ENCODE results near the gene MMP25. TPM values are rescaled to one million over a fixed set of nuclear protein-coding genes. Genes with fewer than 3 reads are reported as not detected.

The MMP25 gene
- total and polyA plus RNA-seq, 10 of the 15 experiments (the other 5 are each of a cell fraction or from before 2014, with no cell fraction given): 0.03 to 0.36 (median 0.13) TPM; not detected in 1

GRCh38 chr16:3074860-3075522 lies 28.6 kb downstream of the MMP25 start (continued):
- no peak for TF ChIP-seq NRF1 (conservative IDR thresholded peaks at IDR 0.05; ENCODE audit: low read depth, low read length)
- TF ChIP-seq KLF5 (IDR thresholded peaks at IDR 0.05; ENCODE audit: partially characterized antibody): no peak
- TF ChIP-seq ATF7 (IDR thresholded peaks at IDR 0.05; ENCODE audit: low read depth): peak; percentile 44; the same call in 1 of the 2 replicates
- peak; percentile 94 for TF ChIP-seq TCF12 (IDR thresholded peaks at IDR 0.05; ENCODE audit: low read depth, low read length)
- 0 out of 2 replicates have a peak, but pooled peaks have one; percentile 37 for TF ChIP-seq MLLT1 (IDR thresholded peaks at IDR 0.05)
- 0 out of 2 replicates have a peak, but pooled peaks have one; percentile 13 for TF ChIP-seq MEF2A (IDR thresholded peaks at IDR 0.05; ENCODE audit: insufficient read depth, low read depth, low read length)
- no peak for TF ChIP-seq WRNIP1 (IDR thresholded peaks at IDR 0.05; ENCODE audit: borderline replicate concordance, low read depth, low read length)
- peak; percentile 21; the same call in 1 of the 2 replicates for TF ChIP-seq YY1 (IDR thresholded peaks at IDR 0.05; ENCODE audit: low read depth, low read length)
- TF ChIP-seq EZH2 (IDR thresholded peaks at IDR 0.05; ENCODE audit: borderline replicate concordance, control insufficient read depth, low read depth, low read length): no peak
- no peak for TF ChIP-seq RB1 (IDR thresholded peaks at IDR 0.05; ENCODE audit: borderline replicate concordance)
- TF ChIP-seq MEF2B (IDR thresholded peaks at IDR 0.05; ENCODE audit: partially characterized antibody, poor library complexity, severe bottlenecking): peak; percentile 21
- TF ChIP-seq ATF2 (IDR thresholded peaks at IDR 0.05; ENCODE audit: low read length): no peak; the same call in 1 of the 2 replicates
- TF ChIP-seq NR2C2 (IDR thresholded peaks at IDR 0.05; ENCODE audit: borderline replicate concordance, control insufficient read depth, insufficient read length, low read depth): no peak
- 0 out of 2 replicates have a peak, but pooled peaks have one; percentile 19 for TF ChIP-seq DPF2 (IDR thresholded peaks at IDR 0.05)
- TF ChIP-seq BACH1 (IDR thresholded peaks at IDR 0.05; ENCODE audit: borderline replicate concordance): no peak
- TF ChIP-seq PRDM15 (CRISPR knock-in tag; IDR thresholded peaks at IDR 0.05): no peak
- TF ChIP-seq RELB (IDR thresholded peaks at IDR 0.05; ENCODE audit: low read depth): peak; percentile 59; the same call in 1 of the 2 replicates
